IPS DF 6.9 (cell line): ENCODE measurements around the gene SIRPB1.

Experiments
- DNase-seq: peaks from one replicate; pipeline ENCODE4 v3.0.0-alpha.2; 2013; ENCODE audit warnings: low read depth, low spot score
- H3K27ac ChIP-seq: one replicate; pipeline ENCODE4 v1.5.1; 2013; ENCODE audit warnings: low read length, control low read depth
- H3K27me3 ChIP-seq: 2 replicates; pipeline ENCODE4 v1.6.1; 2013; ENCODE audit warnings: mild to moderate bottlenecking, low read length; ENCODE audit not compliant: control insufficient read depth, insufficient read depth
- H3K36me3 ChIP-seq: 2 replicates; pipeline ENCODE4 v1.6.1; 2013; ENCODE audit warnings: low read length; ENCODE audit not compliant: control insufficient read depth, insufficient read depth
- H3K4me1 ChIP-seq: 2 replicates; pipeline ENCODE4 v1.6.1; 2013; ENCODE audit warnings: low read length; ENCODE audit not compliant: control insufficient read depth, insufficient read depth
- H3K4me3 ChIP-seq: 2 replicates; pipeline ENCODE4 v1.5.1; 2013; ENCODE audit warnings: mild to moderate bottlenecking, low read length
- H3K9me3 ChIP-seq: 2 replicates; pipeline ENCODE4 v1.6.1; 2013; ENCODE audit warnings: low read length, inconsistent platforms; ENCODE audit not compliant: control insufficient read depth, insufficient read depth
- WGBS: extraction: QIAGEN DNeasy Blood & Tissue Kit; methylation state at CpG from one replicate; pipeline ENCODE4 v1.1.7; 2013; ENCODE audit warnings: mixed read lengths, missing lambda C conversion rate; ENCODE audit not compliant: insufficient read length, insufficient coverage; 5-methylcytosine and 5-hydroxymethylcytosine counted together

Gene SIRPB1

GRCh38 chr20:1619861-1620444 lies at the start of gene SIRPB1:
SIRPB1 (minus strand) TSS chr20:1620009; CDS start chr20:1619944, 65 bp downstream.
- no peak for DNase-seq
- Histone ChIP-seq H3K4me3 (no peak within 1 kb of the TSS), H3K9me3 (no peaks in the 10 kb centered on the region), H3K27ac (no peak within 1 kb of the TSS), H3K36me3 (no peaks in the 10 kb centered on the region), H3K27me3 (no peaks in the 10 kb centered on the region; the same call in 1 of the 2 replicates), H3K4me1 (peaks cover 2% of the 10 kb centered on the region; the same call in 1 of the 2 replicates)
- no CpG with 5 or more reads among the region's 5 CpGs for WGBS

- Histone ChIP-seq H3K27ac (no peak overlapping the region), H3K4me1 (no peaks in the 10 kb centered on the region), H3K4me3 (no peak overlapping the region), H3K27me3 (no peaks in the 10 kb centered on the region), H3K9me3 (no peaks in the 10 kb centered on the region; the same call in 1 of the 2 replicates), H3K36me3 (no peaks in the 10 kb centered on the region)
- no CpG with 5 or more reads among the region's 5 CpGs for WGBS
- DNase-seq: no peak
Measured at GRCh38 chr20:1669304-1669703, 49.5 kb upstream of the SIRPB1 start.

- DNase-seq: no peak
- Histone ChIP-seq H3K4me3 (no peak overlapping the region), H3K4me1 (no peaks in the 10 kb centered on the region), H3K27me3 (no peaks in the 10 kb centered on the region), H3K9me3 (no peaks in the 10 kb centered on the region; the same call in 1 of the 2 replicates), H3K27ac (no peak overlapping the region), H3K36me3 (no peaks in the 10 kb centered on the region)
- no CpG with 5 or more reads among the region's 1 CpG for WGBS
Measured at GRCh38 chr20:1667502-1668085, 47.8 kb upstream of the SIRPB1 start.

- Histone ChIP-seq H3K27me3 (no peaks in the 10 kb centered on the region), H3K27ac (no peak overlapping the region), H3K9me3 (no peaks in the 10 kb centered on the region; the same call in 1 of the 2 replicates), H3K36me3 (no peaks in the 10 kb centered on the region), H3K4me3 (no peak overlapping the region), H3K4me1 (no peaks in the 10 kb centered on the region)
- WGBS: no CpG with 5 or more reads among the region's 5 CpGs
- no peak for DNase-seq
Measured at GRCh38 chr20:1666802-1667201, 47.0 kb upstream of the SIRPB1 start.

- H3K27ac ChIP-seq: no peak overlapping the region
- H3K4me1 ChIP-seq: no peaks in the 10 kb centered on the region
- H3K27me3 ChIP-seq: no peaks in the 10 kb centered on the region
- no peak for DNase-seq
- H3K36me3 ChIP-seq: no peaks in the 10 kb centered on the region
- H3K4me3 ChIP-seq: no peak overlapping the region
- WGBS: no CpG with 5 or more reads among the region's 3 CpGs
- no peaks in the 10 kb centered on the region; the same call in 1 of the 2 replicates for H3K9me3 ChIP-seq
Measured at GRCh38 chr20:1665345-1665744, 45.5 kb upstream of the SIRPB1 start.

- H3K4me1 ChIP-seq: no peaks in the 10 kb centered on the region
- no peak overlapping the region for H3K4me3 ChIP-seq
- no peaks in the 10 kb centered on the region for H3K36me3 ChIP-seq
- no CpG with 5 or more reads among the region's 5 CpGs for WGBS
- DNase-seq: no peak
- H3K27ac ChIP-seq: no peak overlapping the region
- H3K9me3 ChIP-seq: no peaks in the 10 kb centered on the region; the same call in 1 of the 2 replicates
- no peaks in the 10 kb centered on the region for H3K27me3 ChIP-seq
Measured at GRCh38 chr20:1664911-1665310, 45.1 kb upstream of the SIRPB1 start.

GRCh38 chr20:1663917-1664316 lies 44.1 kb upstream of the SIRPB1 start:
- Histone ChIP-seq H3K9me3 (no peaks in the 10 kb centered on the region; the same call in 1 of the 2 replicates), H3K4me1 (no peaks in the 10 kb centered on the region), H3K4me3 (no peak overlapping the region), H3K27ac (no peak overlapping the region), H3K27me3 (no peaks in the 10 kb centered on the region), H3K36me3 (no peaks in the 10 kb centered on the region)
- no CpG with 5 or more reads among the region's 2 CpGs for WGBS
- DNase-seq: no peak

GRCh38 chr20:1661542-1662299 lies 41.9 kb upstream of the SIRPB1 start:
- no peaks in the 10 kb centered on the region for H3K27me3 ChIP-seq
- H3K4me3 ChIP-seq: no peak overlapping the region
- no peak overlapping the region for H3K27ac ChIP-seq
- no peaks in the 10 kb centered on the region for H3K4me1 ChIP-seq
- WGBS: no CpG with 5 or more reads among the region's 2 CpGs
- no peaks in the 10 kb centered on the region for H3K36me3 ChIP-seq
- no peaks in the 10 kb centered on the region for H3K9me3 ChIP-seq
- DNase-seq: no peak

- Histone ChIP-seq H3K36me3 (no peaks in the 10 kb centered on the region), H3K9me3 (no peaks in the 10 kb centered on the region), H3K27me3 (no peaks in the 10 kb centered on the region), H3K27ac (no peak overlapping the region), H3K4me3 (no peak overlapping the region), H3K4me1 (no peaks in the 10 kb centered on the region)
- no CpG with 5 or more reads among the region's 2 CpGs for WGBS
- no peak for DNase-seq
Measured at GRCh38 chr20:1660246-1660645, 40.4 kb upstream of the SIRPB1 start.

- Histone ChIP-seq H3K4me3 (no peak within 1 kb of the TSS), H3K27me3 (no peaks in the 10 kb centered on the region), H3K4me1 (no peaks in the 10 kb centered on the region), H3K9me3 (no peaks in the 10 kb centered on the region), H3K27ac (no peak within 1 kb of the TSS), H3K36me3 (no peaks in the 10 kb centered on the region)
- WGBS: no CpG with 5 or more reads among the region's 5 CpGs
- DNase-seq: no peak
Measured at GRCh38 chr20:1657556-1658334, 37.9 kb upstream of the SIRPB1 start, which contains the start of gene SIRPG. SIRPG (minus strand) TSS chr20:1657779; CDS start chr20:1657714, 65 bp downstream.
